ENCODE data around the gene ERICH4. TPM values are rescaled to one million over a fixed set of nuclear protein-coding genes. Genes with fewer than 3 reads are reported as not detected.

The ERICH4 gene
- total RNA-seq, 2 experiments from 2014 or later, result not detected

DNA sequence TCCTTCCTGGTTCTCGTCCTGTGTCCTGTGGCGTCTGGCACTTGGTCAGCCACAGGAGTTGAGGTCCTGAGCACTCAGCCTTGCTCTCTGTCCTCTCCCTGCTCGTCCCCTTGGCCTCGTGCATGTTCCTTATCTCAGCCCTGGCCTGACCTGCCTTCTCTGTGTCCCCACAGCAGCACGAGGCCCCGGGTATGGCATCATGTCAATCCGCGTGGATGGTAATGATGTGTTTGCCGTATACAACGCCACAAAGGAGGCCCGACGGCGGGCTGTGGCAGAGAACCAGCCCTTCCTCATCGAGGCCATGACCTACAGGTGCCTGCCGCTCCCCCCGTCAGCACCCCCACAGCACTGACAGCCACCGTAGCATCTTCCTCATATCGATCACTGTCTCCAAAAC is 20.5 kb upstream of the ERICH4 start:
- Histone ChIP-seq H3K36me3 (ENCODE audit: insufficient read depth, low read length) (peaks cover 23% of the 10 kb centered on the region), H3K9me2 (ENCODE audit: insufficient read depth, low read length) (no peaks in the 10 kb centered on the region), H3K4me3 (ENCODE audit: low read depth, low read length, poor library complexity, severe bottlenecking) (no peak overlapping the region), H3K79me2 (ENCODE audit: insufficient read depth, low read depth, low read length) (no peaks in the 10 kb centered on the region), H3K4me1 (ENCODE audit: insufficient read depth, low read length, poor library complexity, severe bottlenecking) (no peaks in the 10 kb centered on the region), H4K20me1 (ENCODE audit: insufficient read depth, low read length) (no peaks in the 10 kb centered on the region), H2AFZ (ENCODE audit: low read length) (no peak overlapping the region), H3K9me3 (ENCODE audit: low read length) (no peaks in the 10 kb centered on the region), H3K27ac (ENCODE audit: low read depth, low read length, poor library complexity, severe bottlenecking) (no peak overlapping the region), H3K4me2 (ENCODE audit: low read length) (no peak overlapping the region)
- CTCF ChIA-PET (ENCODE audit: unreplicated experiment), result no interaction called here
- intact Hi-C loops (cut with micrococcal nuclease; ENCODE audit: unreplicated experiment), result no loop called here
- TF ChIP-seq, protein P1, sequence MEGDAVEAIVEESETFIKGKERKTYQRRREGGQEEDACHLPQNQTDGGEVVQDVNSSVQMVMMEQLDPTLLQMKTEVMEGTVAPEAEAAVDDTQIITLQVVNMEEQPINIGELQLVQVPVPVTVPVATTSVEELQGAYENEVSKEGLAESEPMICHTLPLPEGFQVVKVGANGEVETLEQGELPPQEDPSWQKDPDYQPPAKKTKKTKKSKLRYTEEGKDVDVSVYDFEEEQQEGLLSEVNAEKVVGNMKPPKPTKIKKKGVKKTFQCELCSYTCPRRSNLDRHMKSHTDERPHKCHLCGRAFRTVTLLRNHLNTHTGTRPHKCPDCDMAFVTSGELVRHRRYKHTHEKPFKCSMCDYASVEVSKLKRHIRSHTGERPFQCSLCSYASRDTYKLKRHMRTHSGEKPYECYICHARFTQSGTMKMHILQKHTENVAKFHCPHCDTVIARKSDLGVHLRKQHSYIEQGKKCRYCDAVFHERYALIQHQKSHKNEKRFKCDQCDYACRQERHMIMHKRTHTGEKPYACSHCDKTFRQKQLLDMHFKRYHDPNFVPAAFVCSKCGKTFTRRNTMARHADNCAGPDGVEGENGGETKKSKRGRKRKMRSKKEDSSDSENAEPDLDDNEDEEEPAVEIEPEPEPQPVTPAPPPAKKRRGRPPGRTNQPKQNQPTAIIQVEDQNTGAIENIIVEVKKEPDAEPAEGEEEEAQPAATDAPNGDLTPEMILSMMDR (conservative IDR thresholded peaks at IDR 0.05; ENCODE audit: low read length), result no peak
- TF ChIP-seq EZH2phosphoT487 (IDR thresholded peaks at IDR 0.05; ENCODE audit: borderline replicate concordance, low read depth, low read length), result no peak
- POLR2A ChIA-PET, result no interaction called here
- BruUV-seq (replicated peaks), result no TSS peak
- no peak for DNase-seq (ENCODE audit: low spot score)

DNA sequence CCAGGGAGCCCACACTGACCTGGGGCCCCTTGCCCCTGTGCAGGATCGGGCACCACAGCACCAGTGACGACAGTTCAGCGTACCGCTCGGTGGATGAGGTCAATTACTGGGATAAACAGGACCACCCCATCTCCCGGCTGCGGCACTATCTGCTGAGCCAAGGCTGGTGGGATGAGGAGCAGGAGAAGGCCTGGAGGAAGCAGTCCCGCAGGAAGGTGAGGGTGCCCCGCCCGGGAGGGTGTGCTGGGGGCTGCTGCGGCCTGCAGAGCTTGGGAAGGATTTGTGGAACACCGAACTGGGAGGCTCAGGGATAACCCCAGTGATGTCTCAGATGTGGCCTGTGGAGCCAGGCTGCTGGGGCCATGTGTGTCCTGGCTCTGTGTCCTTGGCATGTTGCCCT is 20.0 kb upstream of the ERICH4 start:
- DNase-seq (ENCODE audit: low spot score), result no peak
- H3K36me3 ChIP-seq (ENCODE audit: insufficient read depth, low read length), result peaks cover 23% of the 10 kb centered on the region
- ChIA-PET POLR2A (interaction anchor here (0.6 kb wide), 1 partner anchor 11 kb away, joined by 4 read pairs; no protein-coding TSS in a partner anchor), CTCF (ENCODE audit: unreplicated experiment) (no interaction called here)
- no peaks in the 10 kb centered on the region for H3K79me2 ChIP-seq (ENCODE audit: insufficient read depth, low read depth, low read length)
- no peaks in the 10 kb centered on the region for H3K9me2 ChIP-seq (ENCODE audit: insufficient read depth, low read length)
- no TSS peak for BruUV-seq (replicated peaks)
- no peaks in the 10 kb centered on the region for H3K9me3 ChIP-seq (ENCODE audit: low read length)
- no peak overlapping the region for H3K27ac ChIP-seq (ENCODE audit: low read depth, low read length, poor library complexity, severe bottlenecking)
- no peak overlapping the region for H3K4me2 ChIP-seq (ENCODE audit: low read length)
- H2AFZ ChIP-seq (ENCODE audit: low read length), result no peak overlapping the region
- H3K4me3 ChIP-seq (ENCODE audit: low read depth, low read length, poor library complexity, severe bottlenecking), result no peak overlapping the region
- intact Hi-C loops (cut with micrococcal nuclease; ENCODE audit: unreplicated experiment), result no loop called here
- H4K20me1 ChIP-seq (ENCODE audit: insufficient read depth, low read length), result no peaks in the 10 kb centered on the region
- no peaks in the 10 kb centered on the region for H3K4me1 ChIP-seq (ENCODE audit: insufficient read depth, low read length, poor library complexity, severe bottlenecking)
- TF ChIP-seq EZH2phosphoT487 (IDR thresholded peaks at IDR 0.05; ENCODE audit: borderline replicate concordance, low read depth, low read length), result no peak
- TF ChIP-seq, protein P1 (conservative IDR thresholded peaks at IDR 0.05; ENCODE audit: low read length), result no peak

GRCh38 chr19:41424335-41425173 is 18.4 kb upstream of the ERICH4 start:
- H2AFZ ChIP-seq (ENCODE audit: low read length), result no peak overlapping the region
- no peaks in the 10 kb centered on the region for H3K9me3 ChIP-seq (ENCODE audit: low read length)
- POLR2A ChIA-PET, result interaction anchor here (0.6 kb wide), 1 partner anchor 15 kb away, joined by 3 read pairs; no protein-coding TSS in a partner anchor
- H4K20me1 ChIP-seq (ENCODE audit: insufficient read depth, low read length), result no peaks in the 10 kb centered on the region
- no TSS peak for BruUV-seq (replicated peaks)
- H3K4me2 ChIP-seq (ENCODE audit: low read length), result no peak overlapping the region
- no peak overlapping the region for H3K4me3 ChIP-seq (ENCODE audit: low read depth, low read length, poor library complexity, severe bottlenecking)
- intact Hi-C loops (cut with micrococcal nuclease; ENCODE audit: unreplicated experiment), result no loop called here
- H3K27ac ChIP-seq (ENCODE audit: low read depth, low read length, poor library complexity, severe bottlenecking), result no peak overlapping the region
- TF ChIP-seq EZH2phosphoT487 (IDR thresholded peaks at IDR 0.05; ENCODE audit: borderline replicate concordance, low read depth, low read length), result no peak
- TF ChIP-seq, protein P1 (conservative IDR thresholded peaks at IDR 0.05; ENCODE audit: low read length), result no peak
- H3K4me1 ChIP-seq (ENCODE audit: insufficient read depth, low read length, poor library complexity, severe bottlenecking), result no peaks in the 10 kb centered on the region
- DNase-seq (ENCODE audit: low spot score), result no peak
- CTCF ChIA-PET (ENCODE audit: unreplicated experiment), result no interaction called here
- H3K79me2 ChIP-seq (ENCODE audit: insufficient read depth, low read depth, low read length), result no peaks in the 10 kb centered on the region
- peaks cover 19% of the 10 kb centered on the region for H3K36me3 ChIP-seq (ENCODE audit: insufficient read depth, low read length)
- no peaks in the 10 kb centered on the region for H3K9me2 ChIP-seq (ENCODE audit: insufficient read depth, low read length)

Data from OCI-LY7 (cell line).